ENCODE results near the gene CEMP1. TPM values are rescaled to one million over a fixed set of nuclear protein-coding genes. Genes with fewer than 3 reads are reported as not detected.

CEMP1 gene
- total RNA-seq, 4 donors from 2014 or later, result 0.34 to 3.9 (median 3.5) TPM; not detected in 1

- TF ChIP-seq POLR2A (IDR thresholded peaks at IDR 0.05), result no peak
- no peak for TF ChIP-seq EP300 (IDR thresholded peaks at IDR 0.05)
- TF ChIP-seq POLR2AphosphoS5 (IDR thresholded peaks at IDR 0.05), result no peak
- no peak for TF ChIP-seq CTCF (IDR thresholded peaks at IDR 0.05)
- no peaks in the 10 kb centered on the region for H3K9me3 ChIP-seq
- peaks cover 51% of the 10 kb centered on the region for H3K36me3 ChIP-seq
- H3K27me3 ChIP-seq, result no peaks in the 10 kb centered on the region
- peaks cover 15% of the 10 kb centered on the region for H3K4me1 ChIP-seq
- WGBS, result 74% methylated on average over 9 of the region's 32 CpGs
- DNase-seq (ENCODE audit: low spot score in 2 of 2), result no peak
- H3K27ac ChIP-seq, result no peak overlapping the region
- H3K4me3 ChIP-seq, result no peak overlapping the region
Observed at GRCh38 chr16:2529061-2529931, 1.9 kb downstream of the CEMP1 start.

- peaks cover 60% of the 10 kb centered on the region for H3K36me3 ChIP-seq
- peaks cover 24% of the 10 kb centered on the region for H3K4me1 ChIP-seq
- no peaks in the 10 kb centered on the region for H3K9me3 ChIP-seq
- H3K4me3 ChIP-seq, result no peak overlapping the region
- no peak for TF ChIP-seq POLR2A (IDR thresholded peaks at IDR 0.05)
- TF ChIP-seq EP300 (IDR thresholded peaks at IDR 0.05), result no peak
- TF ChIP-seq POLR2AphosphoS5 (IDR thresholded peaks at IDR 0.05), result no peak
- TF ChIP-seq CTCF (IDR thresholded peaks at IDR 0.05), result no peak
- no peaks in the 10 kb centered on the region for H3K27me3 ChIP-seq
- no peak overlapping the region for H3K27ac ChIP-seq
- WGBS, result 93% methylated on average over 25 of the region's 36 CpGs
- DNase-seq (ENCODE audit: low spot score in 2 of 2), result no peak
Observed at GRCh38 chr16:2528161-2529060, 2.8 kb downstream of the CEMP1 start.

- peaks cover 28% of the 10 kb centered on the region for H3K4me1 ChIP-seq
- TF ChIP-seq CTCF (IDR thresholded peaks at IDR 0.05) (no peak), EP300 (IDR thresholded peaks at IDR 0.05) (no peak), POLR2A (IDR thresholded peaks at IDR 0.05) (no peak), POLR2AphosphoS5 (IDR thresholded peaks at IDR 0.05) (no peak)
- H3K9me3 ChIP-seq, result no peaks in the 10 kb centered on the region
- no peaks in the 10 kb centered on the region for H3K27me3 ChIP-seq
- DNase-seq (ENCODE audit: low spot score in 2 of 2), result no peak
- H3K27ac ChIP-seq, result no peak overlapping the region
- H3K36me3 ChIP-seq, result peaks cover 65% of the 10 kb centered on the region
- no peak overlapping the region for H3K4me3 ChIP-seq
- 92% methylated on average over 15 of the region's 24 CpGs for WGBS
Observed at GRCh38 chr16:2527784-2528100, 3.5 kb downstream of the CEMP1 start.

DNA sequence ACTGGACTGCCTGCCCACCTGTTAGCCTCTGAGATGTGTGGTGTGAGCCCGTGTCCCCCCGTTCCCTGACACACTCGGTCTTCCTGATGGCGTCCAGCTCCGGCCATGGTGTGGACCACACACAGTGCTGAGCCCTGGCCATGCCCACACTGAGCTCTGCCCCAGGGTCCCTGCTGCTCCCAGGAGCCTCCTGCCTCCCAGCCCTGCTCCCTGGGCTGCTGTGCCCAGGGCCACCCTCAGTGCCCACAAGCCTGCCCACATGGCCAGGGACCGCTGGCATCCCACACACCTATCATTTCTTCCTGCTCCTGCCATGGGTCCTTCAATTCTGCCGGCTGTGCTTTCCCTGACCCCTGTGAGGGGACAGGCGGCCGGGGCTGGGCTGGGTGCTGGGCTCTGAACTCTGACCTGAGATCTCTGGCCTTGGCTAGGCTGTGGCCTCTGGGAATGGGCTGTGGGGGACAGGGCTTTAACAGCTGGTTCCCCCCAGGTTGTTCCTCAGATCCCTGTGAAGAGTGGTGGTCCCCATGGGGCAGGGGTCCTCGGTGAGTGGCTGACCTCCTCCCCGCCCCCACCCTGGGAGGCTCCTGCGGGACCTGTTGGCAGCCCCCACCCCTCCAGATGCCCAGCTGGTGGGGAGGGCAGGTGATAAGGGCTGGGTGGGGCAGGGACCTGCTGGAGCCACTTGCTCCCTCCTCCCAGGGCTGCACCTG lies 4.0 kb downstream of the CEMP1 start:
- Histone ChIP-seq H3K9me3 (no peaks in the 10 kb centered on the region), H3K36me3 (peaks cover 65% of the 10 kb centered on the region), H3K4me1 (peaks cover 28% of the 10 kb centered on the region), H3K4me3 (no peak overlapping the region), H3K27ac (no peak overlapping the region), H3K27me3 (no peaks in the 10 kb centered on the region)
- DNase-seq (ENCODE audit: low spot score in 2 of 2), result no peak
- no CpG with 5 or more reads among the region's 12 CpGs for WGBS
- TF ChIP-seq CTCF (IDR thresholded peaks at IDR 0.05) (no peak), EP300 (IDR thresholded peaks at IDR 0.05) (no peak), POLR2AphosphoS5 (IDR thresholded peaks at IDR 0.05) (no peak), POLR2A (IDR thresholded peaks at IDR 0.05) (no peak)

Measured in suprapubic skin (tissue), 4 donors.